Measurements from ENCODE around the gene KLHL17.

KLHL17 gene

DNA sequence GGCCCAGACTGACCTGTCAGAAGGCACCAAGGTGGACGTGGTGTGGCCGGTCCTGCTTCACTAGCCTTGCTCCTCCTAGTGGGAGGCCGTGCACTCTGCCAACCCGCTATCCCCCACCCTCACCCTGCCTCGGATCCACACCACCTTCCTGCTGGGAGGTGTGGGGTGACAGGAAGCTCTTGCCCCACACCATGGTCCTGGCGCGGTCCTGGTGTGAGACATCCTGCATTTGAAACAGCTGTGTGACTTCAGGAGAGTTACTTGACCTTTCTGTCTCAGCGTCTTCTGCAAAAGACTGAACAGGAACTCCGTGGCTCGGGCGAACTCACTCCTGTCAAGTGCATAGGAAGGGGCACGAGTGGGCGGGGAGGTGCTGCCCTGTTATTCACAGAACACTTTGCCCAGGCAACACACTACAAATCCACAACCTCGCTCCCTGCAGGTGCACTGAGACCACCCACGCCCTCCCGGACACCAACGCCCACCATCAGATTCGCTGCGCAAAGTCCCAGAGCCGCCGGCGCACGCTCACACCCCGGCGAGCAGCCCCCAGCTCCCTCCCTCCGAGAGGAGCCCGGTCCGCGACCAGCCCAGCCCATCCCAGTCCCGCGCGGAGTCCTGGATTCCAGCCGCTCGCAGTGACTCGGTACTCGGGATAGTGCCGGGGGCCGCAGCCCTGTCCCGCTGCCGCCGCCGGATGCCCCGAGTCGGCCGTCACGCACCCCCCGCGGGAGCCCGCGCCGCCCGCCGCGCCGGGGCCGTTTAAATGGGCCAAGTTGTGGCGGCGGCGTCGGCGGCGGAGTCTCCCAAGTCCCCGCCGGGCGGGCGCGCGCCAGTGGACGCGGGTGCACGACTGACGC is 37.0 kb upstream of the KLHL17 start, which contains the start of gene SAMD11:
Gene SAMD11, plus strand, starts transcription at position 793 of the 860 bp plus-strand sequence. CDS start 509 bp downstream, outside the sequence.
- peak; percentile 82 for DNase-seq (ENCODE audit: low read depth)

DNA sequence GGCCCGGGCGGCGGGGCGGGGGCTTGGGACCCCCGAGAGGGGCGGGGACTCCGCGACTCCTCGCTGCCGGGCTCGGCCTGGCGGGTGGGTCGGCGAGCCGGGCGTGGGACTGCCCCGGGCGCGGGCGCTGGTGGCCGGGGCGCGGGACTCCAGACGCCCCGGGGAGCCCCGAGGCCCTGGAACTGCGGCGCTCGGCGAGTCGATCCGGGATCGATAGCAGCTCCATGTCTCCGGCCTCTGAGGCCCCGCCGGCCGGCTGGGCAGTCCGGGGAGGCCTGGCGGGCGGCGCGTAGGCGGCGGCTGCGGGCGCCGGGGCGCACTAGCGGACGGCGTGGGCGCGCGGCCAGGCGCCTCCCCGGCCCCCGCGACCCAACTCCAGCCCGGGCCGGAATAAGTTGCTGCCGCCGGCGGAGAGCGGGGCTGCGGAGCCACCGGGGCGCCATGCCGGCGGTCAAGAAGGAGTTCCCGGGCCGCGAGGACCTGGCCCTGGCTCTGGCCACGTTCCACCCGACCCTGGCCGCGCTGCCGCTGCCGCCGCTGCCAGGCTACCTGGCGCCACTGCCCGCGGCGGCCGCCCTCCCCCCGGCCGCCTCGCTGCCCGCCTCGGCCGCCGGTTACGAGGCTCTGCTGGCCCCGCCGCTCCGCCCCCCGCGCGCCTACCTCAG is 36.3 kb upstream of the KLHL17 start:
- DNase-seq (ENCODE audit: low read depth) = no peak

DNA sequence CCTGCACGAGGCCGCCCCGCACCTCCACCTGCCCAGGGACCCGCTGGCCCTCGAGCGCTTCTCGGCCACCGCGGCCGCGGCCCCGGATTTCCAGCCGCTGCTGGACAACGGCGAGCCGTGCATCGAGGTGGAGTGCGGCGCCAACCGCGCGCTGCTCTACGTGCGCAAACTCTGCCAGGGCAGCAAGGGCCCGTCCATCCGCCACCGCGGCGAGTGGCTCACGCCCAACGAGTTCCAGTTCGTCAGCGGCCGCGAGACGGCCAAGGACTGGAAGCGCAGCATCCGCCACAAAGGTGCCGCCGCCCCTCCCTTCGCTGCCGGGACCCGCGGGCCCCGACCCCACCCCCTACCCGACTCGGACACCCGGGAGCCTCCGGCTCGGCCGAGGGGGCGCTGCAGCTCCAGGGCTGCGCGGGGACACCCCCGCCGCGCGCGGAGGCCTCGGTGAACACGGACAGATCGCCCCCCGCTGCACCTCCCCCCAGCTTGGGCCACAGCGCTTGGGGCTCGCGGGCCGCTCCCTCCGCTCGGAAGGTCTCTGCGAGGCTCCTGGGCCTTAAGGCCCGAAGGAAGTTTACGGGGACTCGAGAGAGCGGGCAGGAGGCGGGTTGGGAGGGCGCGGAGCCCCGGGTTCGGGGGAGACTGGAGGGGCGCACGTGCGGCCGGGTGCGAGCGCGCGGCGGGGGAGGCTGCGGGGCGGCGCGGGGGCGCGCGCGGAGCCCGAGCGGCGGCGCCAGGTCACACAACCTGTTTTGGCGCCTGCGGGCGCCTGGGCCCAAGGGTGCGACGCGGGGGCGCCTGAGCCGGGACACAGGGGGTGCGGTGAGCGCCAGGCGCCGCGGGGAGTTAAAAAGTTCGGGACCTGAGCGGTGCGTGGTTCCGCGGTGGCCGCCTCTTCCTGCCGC is 35.5 kb upstream of the KLHL17 start:
- DNase-seq (ENCODE audit: low read depth) = peak; percentile 65

DNA sequence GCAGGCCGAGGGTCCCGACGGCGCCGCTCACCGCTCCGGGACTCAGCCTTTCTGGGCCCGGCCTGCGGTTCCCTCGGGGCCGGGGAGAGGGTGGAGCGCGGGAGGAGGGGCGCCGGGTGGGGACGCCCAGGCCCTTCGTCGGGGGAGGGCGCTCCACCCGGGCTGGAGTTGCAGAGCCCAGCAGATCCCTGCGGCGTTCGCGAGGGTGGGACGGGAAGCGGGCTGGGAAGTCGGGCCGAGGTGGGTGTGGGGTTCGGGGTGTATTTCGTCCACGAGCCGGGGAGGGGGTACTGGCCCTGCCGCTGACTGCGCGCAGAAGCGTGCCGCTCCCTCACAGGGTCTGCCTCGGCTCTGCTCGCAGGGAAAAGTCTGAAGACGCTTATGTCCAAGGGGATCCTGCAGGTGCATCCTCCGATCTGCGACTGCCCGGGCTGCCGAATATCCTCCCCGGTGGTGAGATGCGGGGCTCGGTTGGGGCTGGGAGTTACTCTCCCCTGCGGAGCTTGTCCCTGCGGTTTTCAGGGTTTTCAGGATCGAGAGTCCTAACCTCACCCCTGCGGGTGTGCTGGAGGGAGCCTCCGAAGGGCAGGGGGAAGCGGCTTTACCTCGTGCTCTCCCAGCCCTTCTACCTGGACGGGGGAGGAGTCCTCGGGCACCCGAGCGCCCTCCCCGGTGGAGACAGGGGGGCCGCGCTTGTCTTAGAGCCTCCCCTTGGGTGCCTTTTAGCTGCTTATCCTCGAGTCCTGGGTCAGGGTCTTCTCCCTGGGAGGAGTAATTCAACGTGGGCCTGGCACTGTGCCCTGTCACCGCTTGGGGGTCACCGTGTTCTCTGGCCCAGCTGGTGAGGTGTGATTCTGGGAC is 34.6 kb upstream of the KLHL17 start:
- peak; percentile 67 for DNase-seq (ENCODE audit: low read depth)

DNA sequence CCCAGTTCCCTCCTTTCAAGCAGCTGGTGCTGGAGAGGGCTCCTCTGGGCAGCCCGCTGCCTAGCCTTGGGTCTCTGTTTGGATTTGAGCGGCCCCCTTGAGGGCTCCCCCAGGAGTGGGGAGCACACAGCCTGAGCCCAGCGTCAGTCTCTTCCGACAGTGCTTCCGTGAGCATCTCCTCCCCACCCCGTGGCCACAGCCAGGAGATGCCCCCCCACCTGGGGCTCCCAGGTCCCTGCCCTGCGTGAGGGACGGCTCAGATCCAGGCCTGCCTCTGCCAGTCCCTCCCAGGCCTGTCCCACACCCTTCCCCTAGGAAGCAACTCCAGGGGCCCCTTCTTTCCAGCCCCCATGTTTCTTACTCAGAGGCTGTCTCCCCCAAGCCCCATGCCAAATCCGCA is 33.1 kb upstream of the KLHL17 start:
- no peak for DNase-seq (ENCODE audit: low read depth)

DNA sequence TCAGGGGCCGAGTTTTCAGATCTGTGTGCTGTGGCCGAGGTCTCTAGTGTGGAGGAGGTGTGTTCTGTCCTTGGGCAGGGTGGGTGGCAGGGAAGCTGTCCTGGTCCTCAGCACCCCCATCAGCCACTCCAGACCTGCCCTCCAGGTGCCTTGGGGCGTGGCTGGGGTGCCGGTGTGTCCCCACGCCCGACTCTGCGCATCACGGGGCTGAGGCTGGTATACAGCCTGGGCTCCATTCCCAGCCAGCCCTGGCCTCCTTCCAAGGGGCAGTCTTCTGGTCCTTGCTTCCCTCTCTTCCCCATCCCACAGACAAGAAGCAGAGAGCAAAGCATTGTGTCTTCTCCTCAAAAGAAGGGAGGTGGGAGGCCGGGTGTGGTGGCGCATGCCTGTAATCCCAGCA is 32.6 kb upstream of the KLHL17 start:
- no peak for DNase-seq (ENCODE audit: low read depth)

DNA sequence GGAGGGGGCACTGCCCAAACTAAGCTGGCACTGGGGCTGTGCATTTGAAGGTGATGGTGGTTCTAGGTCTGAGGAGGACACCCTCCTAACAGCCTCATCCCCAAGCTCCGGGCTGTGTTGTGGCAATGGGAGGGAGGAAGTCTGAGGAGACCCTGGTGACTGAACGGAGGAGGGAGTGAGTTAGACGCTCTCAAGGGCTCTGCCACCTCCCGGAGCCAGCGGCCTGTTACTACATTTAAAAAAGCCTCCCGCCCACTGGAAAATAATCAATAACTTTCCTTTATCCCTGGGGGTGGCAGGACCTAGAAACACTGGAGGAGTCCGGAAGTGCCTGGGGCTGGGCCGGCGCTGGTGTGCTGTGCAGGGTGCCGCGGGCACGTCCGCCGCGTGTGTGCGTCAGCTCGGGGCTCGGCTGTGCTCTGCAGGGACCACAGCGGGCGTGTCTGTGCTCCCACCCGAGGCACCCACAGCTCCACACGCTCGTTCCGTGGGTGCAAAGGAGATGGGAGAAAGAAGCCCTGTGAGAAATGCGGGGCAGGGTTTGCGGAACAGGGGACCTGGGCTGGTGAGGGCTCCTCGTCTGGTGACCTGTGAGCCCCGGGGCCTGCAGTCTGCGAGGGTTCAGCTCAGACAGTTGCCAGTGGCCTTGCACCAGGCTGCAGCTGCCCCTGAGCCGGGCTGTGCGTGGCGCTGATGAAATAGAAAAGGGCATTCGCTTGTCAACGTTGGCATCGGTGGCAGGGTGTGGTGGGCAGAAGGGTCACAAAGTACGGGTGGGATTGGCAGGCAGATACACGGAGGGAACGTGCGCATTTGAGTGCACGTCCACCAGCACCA is 31.3 kb upstream of the KLHL17 start:
- DNase-seq (ENCODE audit: low read depth) = no peak

DNA sequence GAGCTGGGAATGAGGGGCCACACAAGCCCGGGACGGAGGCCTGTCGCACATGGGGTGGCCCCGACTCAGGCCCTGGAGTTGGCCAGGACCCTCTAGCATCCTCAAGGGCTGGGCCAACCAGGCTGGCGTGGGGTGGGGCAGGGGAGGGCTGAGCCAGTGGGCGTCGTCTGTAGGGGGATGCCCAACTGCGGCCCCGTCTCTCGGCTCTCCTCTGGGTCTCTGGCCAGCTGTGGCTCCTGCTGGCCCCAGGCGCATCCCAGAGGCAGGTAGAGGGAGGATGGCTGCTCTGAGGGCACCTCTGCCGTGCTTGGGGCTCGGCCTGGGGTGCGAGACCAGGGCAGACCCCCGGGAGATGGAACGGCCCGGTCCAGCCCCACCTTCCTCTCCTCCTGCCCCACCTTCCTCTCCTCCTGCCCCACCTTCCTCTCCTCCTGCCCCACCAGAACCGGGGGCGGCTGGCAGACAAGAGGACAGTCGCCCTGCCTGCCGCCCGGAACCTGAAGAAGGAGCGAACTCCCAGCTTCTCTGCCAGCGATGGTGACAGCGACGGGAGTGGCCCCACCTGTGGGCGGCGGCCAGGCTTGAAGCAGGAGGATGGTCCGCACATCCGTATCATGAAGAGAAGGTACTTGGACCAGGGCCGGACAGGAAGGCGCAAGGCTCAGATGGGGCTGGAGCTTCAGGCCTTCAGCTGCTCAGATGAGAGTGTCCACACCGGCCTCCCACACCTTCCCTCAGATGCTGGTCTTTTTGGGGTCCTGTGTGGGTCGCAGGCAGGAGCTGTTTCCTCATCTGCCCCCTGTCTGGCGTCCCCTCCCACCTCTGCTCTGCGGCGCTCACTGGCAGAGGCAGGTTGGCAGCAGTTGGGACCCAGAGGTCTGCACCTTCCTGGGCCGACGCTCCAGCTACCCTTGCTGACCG is 30.4 kb upstream of the KLHL17 start:
- no peak for DNase-seq (ENCODE audit: low read depth)

DNA sequence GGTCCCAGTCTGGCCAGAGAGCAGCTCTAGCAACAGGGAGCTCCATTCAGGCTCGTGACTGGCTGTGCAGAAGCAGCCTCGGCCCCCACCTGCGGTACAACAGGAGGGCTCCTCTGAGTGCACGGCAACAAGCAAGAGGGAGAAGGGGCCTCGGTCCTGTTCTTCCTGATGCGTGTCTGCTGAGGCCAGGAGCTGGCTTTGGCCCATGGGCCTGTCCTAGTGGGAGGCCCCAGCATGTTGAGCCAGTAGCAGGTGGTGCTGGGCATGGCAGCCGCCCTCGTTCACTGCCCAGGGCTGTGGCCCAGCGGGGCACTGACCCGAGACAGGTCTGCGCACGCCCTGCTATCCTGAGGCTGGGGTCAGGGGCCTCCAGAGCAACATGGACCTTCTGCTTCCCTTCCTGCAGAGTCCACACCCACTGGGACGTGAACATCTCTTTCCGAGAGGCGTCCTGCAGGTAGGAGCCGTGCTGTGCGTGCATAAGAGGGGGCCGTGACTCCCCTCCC is 29.7 kb upstream of the KLHL17 start:
- DNase-seq (ENCODE audit: low read depth) = no peak

DNA sequence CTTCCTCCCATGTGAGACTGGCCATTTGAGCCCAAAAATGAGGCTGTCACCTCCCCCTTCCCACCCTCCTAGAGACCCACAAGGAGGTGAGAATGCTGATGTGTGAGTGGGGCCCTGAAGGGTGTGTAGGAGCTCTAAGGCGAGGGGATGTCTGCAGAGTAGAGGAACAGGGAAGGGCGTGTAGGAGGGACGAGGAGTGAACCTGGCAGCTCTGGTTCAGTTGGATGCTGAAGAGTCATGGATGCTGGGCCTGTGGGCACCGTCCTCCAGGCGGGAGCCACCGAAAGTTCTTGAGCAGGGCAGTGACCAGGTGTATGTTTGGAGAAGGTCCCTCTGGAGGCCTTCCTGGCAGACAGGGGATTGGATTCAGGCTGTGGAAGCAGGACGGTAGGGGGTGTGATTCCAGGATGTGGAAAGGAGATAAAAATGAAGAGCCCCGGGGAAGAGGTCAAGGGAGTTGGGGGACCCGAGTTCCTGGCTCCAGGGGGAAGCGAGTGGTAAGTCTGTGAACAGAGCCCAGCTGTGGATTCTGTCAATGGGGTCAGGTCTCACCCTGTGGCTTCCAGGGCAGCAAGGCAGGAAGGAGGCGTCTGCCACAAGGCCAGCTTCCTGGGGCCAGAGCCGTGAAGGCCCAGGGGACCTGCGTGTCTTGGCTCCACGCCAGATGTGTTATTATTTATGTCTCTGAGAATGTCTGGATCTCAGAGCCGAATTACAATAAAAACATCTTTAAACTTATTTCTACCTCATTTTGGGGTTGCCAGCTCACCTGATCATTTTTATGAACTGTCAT is 28.8 kb upstream of the KLHL17 start:
- DNase-seq (ENCODE audit: low read depth) = no peak

DNA sequence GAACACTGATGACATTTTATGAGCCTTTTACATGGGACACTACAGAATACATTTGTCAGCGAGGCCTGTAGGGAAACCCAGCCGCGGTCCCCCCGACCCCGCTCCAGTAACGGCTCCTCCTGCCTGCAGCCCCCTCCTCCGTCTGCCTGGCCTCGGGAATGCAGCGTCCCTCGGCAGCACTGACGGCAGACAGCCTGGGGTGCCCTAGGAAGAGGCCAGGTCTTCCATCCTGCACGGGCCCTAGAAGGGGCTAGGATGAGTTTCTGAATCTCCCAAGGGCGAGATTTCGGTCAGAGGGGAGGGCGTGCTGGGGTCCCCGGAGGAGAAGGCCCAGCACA is 28.2 kb upstream of the KLHL17 start:
- no peak for DNase-seq (ENCODE audit: low read depth)

DNA sequence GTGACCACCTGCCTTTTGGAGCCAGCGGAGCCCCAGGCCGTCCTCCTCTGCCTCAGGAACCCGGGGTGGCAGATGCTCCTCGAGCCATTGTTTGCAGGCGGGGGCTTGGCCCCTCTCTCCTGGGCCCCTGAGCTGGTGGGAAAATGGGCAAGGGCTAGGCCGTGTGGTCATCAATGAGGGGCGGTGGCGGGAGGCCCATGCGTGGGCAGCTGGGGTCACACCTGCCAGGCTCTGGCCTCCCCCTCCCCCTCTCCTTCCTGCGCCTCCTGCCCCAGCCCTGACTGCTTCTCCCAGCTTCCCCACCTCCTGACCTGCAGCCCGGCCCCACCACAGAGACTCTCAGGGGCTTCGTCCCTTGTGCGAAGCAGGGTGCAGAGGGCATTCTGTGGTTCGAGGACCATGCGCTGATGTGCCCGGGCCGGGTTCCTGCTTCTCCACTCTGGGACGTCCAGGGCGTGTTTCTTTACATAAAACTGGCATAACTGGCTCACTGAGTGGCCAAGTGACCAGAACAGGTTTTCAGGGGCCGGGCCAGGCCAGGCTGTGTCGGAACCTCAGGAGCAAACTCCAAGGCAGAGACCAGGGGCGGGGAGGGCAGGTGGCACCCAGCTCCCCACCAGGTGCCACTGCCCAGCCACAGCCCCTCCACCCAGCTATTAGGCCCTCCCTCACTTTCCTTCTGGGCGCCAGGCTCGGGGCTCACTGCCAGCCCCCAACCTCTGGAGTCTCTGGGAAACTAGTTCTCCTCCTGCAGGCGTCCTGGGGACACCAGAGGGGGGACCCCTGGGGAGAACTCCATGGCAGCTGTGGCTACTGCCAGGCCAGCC is 27.4 kb upstream of the KLHL17 start:
- no peak for DNase-seq (ENCODE audit: low read depth)

DNA sequence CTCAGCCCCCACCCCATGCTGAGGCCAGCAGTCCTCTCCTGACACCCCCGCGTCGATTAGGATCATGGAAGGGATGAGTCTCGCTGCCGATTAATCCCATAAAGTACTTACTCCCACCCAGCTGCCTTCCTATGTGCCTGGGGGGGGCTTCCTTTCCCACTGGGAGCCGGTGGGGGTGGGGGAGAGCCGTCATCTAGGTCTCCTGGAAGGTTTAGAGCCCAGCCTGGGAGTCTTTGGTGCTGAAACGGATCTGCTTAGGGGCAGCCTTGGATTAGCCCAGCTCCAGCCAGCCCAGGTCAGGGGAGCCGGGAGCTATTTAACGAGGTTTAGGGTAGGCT is 26.8 kb upstream of the KLHL17 start:
- no peak for DNase-seq (ENCODE audit: low read depth)

DNA sequence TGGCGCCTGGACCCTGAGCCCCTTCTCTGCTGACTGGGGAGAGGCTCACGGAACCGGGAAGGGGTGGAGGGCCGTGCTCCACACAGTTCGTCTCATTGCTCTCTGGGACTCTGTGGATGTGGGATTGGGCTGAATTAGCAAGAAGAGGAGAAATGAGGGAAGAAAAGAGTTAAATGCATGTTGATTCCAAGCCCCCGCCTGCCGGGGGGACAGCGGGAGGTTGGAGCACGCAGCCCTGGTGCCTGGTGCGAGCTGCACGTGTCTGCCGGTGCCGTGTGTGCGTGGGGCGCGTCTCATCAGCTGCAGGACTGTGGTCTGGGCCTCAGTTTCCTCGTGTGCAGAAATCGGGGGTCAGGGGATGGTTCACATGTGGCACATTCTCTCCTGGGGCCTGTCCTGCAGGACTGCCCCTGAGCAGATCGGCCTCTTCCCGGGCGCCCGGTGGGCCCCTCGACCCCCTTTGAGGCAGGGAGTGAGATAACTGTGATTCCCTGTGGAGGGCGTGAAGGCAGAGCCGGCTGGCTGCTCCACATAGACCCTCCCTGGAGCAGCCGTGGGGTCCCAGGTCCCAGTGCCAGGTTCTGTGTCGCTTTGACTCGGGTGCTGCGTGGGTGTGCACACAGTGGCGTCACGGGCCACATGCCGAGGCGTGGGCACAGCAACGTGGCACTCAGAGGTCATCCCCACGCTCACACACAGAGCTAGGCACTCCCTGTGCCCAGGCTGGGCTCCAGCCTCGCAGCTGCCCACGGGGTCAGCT is 25.2 kb upstream of the KLHL17 start:
- DNase-seq (ENCODE audit: low read depth) = no peak

DNA sequence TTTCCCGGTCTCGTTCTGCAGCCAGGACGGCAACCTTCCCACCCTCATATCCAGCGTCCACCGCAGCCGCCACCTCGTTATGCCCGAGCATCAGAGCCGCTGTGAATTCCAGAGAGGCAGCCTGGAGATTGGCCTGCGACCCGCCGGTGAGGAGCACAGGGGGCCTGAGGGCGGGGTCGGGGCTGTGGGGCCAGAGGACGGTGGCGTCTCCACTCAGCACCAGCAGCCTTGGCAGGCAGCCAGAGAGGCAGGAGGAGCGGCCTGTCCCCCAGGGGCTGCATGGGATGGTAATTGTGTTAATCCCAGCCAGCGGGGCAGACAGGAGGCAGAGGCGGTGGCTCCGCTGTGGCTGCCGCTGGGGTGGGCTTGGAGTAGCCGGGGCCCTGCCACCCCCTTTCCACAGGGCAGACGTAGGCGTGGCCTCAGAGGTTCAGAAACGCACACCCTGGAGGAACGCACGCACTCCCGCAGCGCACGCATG is 24.6 kb upstream of the KLHL17 start:
- no peak for DNase-seq (ENCODE audit: low read depth)

DNA sequence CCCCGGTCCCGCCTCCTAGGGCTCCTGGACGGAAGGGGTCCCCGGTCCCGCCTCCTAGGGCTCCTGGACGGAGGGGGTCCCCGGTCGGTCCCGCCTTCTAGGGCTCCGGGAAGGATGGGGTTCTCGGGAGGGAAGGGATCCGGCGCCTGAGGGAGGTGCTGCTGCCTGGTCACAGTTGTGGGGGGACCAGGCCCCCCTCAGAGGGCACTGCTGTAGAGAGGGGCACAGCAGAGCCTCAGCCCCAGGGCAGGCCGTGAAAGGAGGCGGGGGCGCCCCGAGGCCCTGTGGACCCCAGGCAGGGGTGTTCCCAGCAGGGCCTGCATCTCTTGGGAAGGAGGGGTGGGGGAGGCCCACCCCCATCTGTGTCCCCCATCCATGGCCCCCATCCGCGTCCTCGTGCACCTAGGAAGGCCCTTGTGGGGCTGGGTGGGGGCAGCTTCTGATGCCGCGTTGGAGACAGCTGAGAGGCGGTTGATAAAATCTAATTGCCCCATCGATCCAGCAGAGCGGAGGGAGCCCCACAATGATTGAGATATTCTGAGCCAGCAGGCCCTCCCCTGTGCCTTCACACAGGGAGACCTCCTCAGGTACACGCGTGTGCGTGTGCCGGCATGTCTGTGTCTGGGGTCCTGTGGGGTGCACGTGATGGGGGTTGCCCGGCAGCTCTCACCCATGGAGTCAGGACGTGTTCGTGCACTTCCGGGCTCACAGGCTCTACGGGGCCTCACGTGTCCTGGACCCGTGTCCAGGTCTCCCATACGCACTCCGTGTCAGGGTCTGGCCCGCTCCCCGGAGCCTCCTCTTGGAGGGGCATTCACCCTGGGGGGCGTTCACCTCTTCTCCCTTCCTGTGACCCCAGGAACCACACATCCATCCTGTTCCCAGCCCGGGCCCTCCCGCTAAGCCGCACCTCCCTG is 23.8 kb upstream of the KLHL17 start:
- DNase-seq (ENCODE audit: low read depth) = no peak

All from EH (cell line).